ENCODE measurements around the gene CLK3.
"Not testable (repeated sequence)": the region's sequence is repeated elsewhere in the genome, so short reads cannot be mapped to it uniquely, and the experiment has no call there.

Gene CLK3

DNA sequence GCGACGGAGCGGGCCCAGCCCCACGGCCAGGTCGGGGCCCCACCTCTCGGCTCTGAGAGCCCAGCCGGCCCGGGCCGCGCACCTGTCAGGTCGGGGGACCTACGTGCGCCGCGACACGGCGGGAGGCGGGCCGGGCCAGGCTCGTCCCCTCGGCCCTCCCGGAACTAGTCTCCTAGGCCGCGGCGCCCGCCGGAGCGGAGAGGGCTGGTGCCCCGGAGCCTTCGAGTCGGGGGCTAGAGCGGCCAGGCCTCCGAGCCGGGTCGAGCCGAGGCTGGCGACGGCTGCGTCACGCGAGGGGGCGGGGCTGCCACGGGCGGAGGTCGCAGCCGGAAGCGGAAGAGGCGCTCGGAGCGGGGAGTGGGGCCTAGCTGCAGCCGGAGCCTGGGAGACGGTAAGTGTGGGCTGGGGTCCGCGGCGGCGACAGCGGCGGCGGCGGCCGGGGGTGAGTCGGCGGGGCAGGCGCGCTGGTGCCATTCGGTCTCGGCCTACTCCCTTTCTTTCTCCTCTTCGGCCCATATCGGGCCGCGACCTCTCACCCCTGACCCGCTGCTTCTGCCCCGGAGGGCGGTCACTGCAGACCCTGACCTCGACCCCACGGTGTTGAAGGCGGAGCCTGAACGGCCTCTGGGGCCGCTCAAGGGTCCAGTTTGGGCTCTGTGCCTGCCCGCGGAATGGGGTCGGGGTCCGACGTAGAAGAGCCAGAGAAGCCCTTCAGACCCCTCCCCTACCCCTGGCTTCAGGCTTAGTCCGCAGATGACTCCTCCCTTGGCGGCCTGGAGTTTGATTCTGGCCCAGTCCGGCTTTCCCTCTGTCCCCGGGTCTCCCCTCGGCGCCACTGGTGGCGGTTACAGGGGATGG is at the start of gene CLK3:
Gene CLK3, plus strand, starts transcription at position 329 of the 858 bp plus-strand sequence. CDS start 3,361 bp downstream, outside the sequence.
- DNase-seq: peak; percentile 46

DNA sequence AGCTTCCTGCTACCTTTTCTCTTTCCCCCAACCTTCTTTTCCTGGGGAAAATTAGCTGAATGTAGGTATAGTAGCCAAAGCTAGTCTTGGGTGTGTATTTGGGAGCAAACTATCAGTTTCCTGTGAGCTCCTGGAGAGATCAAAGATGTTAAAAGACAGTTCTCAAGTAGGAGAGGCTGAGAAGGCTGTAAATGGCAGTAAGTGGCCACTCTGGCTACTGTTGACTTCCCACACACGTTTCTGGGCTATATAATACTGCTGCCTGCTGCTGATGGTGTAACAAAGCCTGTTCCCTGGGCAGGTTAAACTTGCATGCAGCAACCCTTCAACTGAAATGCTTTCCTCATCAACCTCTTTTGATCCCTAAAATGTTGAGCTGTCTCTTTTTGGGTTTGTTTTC is 47.0 kb upstream of the CLK3 start:
- DNase-seq: no peak

DNA sequence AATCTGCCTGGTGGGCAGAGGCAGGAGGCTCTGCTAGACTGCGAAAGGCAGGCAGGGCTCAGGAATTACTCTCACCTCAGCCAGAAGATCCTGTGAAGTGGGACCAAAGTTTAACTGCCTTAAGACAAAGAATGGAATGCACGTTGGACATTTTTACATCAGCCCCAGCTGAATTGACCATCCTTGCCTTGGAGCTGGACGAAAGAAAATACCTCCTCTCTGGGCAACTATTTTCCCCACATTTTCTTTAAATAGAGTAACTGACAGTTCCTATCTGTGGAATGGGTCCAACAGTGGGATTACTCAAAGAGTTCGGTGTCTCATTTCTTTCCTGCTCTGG is 45.9 kb upstream of the CLK3 start:
- no peak for DNase-seq

DNA sequence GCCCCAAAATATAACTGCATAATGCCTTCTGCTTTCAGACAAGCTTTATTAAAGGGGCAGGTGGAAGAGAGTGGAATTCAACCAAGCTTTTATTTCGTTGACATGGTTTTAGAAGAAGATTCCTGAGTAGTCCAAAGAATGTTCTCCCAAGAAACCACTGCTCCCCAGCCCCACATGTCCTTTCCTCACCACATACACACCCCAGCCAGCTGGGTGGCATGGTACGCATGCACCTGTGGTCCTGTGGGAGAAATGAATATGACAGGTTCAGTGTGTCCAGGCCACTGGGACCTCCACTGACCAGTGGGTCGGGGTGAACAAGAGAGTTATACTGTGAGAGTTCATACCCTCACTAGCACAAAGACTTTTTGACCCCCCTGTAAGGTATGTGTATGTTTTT is 44.4 kb upstream of the CLK3 start:
- no peak for DNase-seq

DNA sequence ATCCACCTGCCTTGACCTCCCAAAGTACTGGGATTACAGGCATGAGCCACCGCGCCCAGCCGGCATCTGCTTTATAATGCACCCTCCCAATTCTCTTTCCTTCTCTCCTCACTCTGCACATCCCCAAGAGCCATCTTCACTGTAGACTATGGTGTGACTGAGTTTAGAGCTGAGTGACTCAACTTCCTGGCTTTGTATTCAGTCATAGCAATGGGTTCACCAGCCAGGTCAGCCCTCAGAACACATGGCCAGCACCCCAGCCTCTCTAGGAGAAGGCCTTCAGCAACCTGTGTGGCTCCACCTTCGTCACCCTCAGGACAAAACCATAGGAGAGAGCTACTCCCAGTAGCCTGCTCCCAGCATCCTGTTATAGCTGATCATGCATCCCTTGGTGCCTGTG is 41.6 kb upstream of the CLK3 start:
- DNase-seq: no peak

DNA sequence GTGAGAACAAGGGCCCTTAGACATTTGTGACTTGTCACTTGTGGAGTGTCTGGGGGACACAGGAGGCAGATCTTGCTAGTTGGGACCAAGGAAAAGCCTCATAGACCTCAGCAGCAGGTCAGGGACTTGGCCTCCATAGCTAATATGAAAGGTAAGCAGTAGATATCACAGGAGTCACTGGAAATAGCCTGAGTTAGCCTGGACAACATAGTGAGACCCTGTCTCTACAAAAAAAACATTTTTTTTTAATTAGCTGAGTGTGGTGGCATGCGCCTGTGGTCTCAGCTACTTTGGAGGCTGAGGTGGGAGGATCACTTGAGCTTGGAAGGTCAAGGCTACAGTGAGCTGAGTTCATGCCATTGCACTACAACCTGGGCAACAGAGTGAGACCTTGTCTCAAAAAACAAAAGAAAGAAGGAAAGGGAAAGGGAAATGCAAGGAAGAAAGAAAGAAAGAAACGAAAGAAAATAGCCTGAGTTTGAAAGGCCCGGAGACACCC is 37.1 kb upstream of the CLK3 start:
- DNase-seq: no peak

DNA sequence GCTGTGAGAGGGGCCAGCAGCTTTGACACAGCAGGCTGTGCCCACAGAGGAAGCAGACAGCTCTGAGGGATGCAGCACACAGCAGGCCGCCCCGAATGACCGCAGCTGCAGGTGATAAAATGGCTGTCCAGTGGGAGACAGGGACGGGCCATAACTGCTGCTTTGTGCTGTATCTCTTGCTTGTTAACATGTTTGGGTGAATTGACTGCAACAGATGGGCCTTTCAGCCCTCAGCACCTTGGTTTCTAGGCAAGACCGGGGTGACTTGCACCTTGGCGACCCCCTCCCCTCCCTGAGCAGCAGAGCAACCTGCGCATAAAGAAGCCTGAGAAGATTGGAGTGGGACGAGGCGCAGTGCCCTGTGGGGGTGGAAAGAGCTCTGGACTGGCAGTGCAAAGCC is 36.6 kb upstream of the CLK3 start:
- no peak for DNase-seq

DNA sequence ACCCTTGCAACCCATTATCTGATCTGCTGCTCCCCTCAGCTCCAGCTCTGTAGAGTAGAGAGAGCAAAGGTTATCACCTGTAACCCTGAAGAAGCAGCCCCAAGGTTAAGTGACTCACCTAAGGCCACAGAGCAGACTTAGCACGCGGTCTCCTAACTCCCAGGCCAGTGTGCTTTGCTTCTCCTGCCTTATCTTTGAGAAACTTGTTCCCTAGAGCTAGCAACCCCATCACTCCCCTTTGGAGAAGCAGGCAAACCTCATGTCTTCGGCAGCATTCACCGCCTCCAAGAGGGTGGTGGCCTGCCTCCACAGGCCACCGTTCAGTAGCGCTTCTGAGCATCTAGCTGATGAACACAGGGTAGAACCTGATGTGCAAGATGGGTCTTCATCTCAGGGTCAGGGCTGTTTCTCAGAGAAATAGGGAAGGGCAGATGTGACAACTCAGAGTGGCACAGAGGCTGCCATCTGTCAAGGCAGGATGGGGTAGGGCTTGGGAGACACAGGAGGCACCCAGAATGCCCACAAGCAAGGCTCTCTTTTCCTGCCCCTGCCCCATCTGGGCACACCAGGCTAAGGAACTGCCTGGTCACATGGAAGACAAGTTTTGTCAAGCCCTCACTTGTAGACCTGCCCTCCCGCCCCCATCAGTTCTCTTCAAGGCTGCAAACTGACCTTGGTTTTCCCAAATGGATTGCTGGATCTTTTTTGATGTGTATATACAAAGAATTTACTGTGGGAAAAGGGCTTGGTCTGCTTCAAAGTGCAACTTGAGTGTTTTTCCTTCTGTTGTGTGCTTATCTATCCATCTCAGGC is 34.9 kb upstream of the CLK3 start:
- no peak for DNase-seq

DNA sequence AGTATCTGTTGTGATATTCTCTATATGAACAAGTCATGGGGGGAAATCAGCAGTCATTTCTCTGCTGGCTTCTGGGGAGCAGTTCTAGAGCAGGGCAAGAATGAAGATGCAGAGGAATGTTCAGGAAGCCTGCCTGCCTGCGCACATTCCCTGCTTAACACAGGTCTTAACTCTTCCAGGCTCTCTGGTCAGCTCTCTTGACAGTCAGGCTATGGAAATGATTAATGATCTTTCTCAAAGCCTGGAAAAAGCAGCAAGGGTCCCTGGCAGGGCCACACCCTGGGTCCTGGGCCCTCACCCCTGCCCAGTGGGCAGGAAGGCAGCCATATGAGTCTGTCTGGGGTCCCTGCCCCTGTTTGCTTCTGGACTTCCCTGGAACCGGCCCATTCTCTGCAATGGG is 31.4 kb upstream of the CLK3 start:
- no peak for DNase-seq

DNA sequence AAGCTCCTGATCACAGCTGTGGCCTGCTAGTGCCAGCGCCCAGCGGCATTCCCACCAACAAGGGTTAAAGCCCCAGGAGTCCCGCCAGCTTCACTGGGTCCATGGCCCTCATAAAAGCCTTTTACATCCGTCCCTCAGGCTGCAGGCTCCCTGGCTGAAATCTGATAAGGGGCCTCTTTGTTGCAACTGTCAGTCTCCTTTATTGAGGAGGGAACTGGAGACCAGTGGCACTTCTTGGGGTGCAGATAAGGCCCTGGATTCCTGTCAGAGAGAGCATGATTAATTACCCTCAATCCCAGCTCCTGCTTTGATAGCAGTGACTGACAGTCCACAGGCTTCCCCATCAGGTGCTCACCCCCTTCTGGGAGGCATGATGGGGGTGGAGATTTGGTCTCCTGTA is 30.9 kb upstream of the CLK3 start:
- DNase-seq: no peak

DNA sequence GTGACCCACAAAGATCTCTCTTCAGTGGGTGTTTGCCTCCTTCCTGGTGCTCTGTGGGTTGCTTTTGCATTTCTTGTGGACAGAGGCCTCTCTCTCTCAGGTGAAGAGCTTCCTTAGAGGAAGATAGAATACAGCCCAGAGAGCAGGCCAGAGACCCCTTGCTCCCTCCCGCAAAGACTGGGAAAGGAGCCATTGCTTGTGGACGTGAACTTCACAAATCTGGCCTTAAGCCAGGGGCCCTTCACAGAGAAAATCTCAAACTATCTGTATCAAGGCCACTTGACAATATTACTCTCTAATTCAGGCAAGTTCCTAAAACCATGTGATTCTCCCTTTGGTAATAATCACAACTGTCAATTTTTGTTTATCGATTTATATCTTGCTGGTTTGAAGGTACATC is 30.4 kb upstream of the CLK3 start:
- DNase-seq: no peak

DNA sequence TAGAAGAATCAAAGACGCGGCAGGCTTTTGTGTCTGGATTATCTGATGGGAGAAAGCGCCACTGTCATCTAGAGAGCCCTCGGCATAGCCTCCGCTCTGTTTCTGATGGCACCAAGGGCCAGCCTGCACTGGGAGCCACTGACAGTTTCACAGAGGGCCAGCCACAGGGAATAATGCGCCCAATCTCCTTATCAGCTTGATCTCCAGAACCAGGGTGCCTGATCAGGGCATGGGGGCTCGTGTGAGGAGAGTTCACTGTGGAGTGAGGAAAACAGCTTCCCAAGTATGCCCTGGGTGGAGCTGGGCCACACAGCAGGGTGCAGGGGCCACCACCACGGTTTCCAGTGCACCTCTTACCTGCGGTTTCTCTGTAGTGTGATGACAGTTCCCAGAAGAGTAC is 29.8 kb upstream of the CLK3 start:
- no peak for DNase-seq

DNA sequence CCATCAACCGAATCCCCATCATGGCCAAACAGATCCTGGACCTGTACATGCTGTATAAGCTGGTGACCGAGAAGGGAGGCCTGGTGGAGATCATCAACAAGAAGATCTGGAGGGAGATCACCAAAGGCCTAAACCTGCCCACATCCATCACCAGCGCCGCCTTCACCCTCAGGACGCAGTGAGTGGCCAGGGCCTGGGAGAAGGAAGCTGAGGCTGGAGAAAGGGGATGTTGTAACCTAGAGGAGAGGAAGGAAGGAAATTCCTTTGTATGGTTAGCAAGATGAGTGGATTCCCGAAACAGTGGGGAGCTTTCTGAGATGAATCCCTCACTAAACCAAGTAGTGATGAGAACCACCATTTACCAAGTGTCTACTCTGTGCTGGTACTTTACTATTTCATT is 25.8 kb upstream of the CLK3 start:
- no peak for DNase-seq

DNA sequence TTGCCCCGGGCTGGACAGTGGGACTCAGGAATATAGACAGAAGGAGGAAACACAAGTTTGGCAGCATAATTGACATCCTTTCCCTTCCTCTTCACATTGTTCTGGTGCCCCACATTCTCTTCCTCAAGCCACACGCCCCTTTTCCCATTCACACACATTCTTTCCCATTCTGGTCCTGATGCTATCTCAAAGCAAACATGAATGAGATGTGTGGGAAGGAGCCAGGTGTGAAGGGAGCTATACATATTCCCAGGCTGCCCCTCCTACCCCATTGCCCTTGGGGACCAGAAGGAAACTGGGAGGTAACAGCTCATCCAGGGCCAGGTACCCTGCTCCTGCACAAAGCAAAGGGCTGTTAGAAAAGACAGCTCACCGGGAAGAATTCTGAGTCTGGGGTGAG is 23.4 kb upstream of the CLK3 start:
- DNase-seq: no peak

DNA sequence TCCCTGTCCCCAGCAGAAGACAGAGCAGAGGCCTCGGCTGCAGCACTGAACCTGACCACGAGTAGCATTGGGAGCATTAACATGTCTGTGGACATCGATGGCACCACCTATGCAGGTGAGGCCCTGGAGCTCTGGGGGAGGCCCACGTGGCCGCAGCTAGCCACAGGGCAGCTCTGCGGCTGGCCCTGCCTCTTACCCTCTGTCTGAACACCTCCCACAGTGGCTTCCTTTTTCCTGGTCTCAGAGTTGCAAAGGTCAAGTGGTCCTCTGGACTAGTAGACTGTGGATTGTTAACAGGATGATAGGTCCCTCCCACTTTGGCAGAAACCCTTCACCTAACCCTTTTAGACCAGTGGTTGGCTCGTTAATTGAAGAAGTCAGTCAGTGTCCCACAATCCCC is 22.5 kb upstream of the CLK3 start:
- DNase-seq: no peak

DNA sequence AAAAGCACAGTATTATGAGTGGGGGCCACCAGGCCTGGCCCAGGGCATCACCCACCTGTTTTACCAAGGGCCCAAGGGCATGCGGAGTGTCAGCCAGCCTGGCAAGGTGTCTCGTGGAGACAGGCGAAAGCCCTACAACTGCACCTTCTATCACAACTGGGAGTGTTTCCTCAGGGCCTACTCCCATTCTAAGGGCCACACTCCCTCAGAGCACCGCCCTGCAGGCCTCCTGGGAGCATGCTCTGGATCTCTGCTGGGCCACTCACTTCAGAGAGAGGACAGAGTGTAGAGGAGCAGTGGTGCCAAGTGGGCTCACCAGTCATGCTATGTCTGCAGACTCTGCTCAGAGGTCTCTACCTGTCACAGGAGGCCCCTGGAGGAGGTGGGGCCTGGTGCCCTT is 21.2 kb upstream of the CLK3 start:
- DNase-seq: no peak

DNA sequence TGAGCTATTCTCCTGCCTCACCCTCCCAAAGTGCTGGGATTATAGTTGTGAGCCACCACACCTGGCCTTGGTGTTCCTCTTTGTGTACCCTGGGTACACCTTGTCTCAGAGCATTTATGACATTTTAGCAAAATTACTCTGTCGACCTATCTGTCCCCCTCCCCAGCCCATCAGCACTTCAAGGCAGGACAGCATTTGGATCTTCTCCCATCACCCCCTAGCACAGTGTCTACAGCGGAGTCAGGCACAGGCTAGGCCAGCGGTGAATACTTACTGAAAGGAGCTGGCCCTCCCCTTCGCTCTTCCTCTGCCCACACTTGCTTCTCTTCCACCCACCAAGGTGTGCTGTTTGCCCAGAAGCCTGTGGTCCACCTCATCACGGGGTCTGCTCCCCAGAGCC is 20.4 kb upstream of the CLK3 start:
- no peak for DNase-seq

DNA sequence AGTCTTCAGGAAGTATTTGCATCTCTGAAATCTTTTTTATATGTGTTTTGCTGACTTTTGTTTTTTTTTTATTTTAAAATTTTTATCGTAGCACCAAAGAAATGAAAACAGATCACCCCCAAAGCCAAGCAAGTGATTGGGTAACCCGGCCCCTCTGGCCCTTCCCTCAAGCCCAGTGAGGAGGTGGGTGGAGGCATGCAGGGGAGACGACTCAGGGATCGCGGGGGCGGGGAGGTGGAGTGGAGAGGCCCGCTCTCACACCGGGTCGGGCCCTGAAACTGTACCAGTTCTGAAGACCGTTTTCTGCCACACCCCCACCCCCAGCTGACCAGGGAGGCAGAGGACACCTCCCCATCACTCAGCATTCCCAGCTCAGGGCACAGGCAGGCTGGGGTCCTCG is 18.9 kb upstream of the CLK3 start:
- not testable (repeated sequence) for DNase-seq

DNA sequence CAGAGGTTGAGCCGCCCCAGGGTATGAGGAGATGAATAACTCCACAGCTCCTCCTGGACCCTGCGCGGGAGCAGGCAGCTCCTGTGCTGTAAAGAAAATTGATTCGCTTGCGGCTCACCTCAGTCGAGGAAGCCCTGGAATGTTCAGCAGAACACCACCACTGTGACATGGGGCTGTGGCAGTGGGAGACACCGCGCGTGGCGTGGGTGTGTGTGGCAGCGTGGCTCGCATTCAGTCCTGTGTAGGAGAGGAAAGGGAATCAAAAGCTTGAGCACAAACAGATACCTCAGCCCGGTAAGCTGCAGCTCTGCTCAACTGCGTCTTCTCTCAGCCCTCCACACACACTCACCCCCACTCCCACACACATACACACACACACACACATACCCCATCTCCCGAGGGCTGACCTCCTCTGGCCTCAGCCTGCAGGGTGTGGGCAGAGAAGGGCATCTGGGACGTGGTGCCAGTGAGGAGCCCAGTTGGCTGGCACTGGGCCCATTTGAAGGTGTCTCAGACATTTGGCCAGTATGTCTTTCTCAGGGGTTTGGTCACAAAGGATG is 18.4 kb upstream of the CLK3 start:
- not testable (repeated sequence) for DNase-seq

DNA sequence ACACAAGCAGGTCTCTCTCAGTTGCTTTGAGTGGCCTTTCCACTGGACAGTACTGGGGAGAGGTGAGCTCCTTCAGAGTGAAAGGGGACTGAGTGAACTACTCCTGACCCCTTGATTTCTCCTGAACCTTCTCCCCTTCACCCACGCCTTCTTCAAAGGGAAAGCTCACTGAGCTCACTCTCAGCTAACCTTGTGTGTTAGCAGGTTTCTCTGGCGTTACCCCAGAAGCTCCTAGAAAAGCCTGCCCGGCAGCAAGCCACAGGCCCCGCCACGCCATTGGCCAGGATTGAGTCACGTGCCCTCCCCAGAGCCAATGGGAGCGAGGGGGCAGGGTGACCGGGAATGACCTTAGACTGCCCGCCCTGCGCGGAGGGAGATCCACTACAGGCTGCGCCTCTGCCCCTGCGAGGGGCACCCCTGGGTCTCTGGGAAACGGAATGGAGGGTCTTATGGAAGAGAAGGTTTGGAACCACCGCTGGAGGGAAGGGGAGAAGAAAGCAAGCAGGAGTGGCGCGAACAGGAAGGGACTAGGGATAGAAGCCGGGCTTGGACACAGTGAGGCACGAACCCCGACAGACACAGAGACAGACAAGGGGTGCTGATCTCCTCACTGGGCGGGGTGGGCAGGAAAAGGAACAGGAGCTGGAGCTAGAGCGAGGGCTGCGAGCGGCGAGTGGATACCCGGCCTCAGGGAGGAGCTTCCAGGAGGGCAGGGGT is 17.4 kb upstream of the CLK3 start:
- peak; percentile 68 for DNase-seq

DNA sequence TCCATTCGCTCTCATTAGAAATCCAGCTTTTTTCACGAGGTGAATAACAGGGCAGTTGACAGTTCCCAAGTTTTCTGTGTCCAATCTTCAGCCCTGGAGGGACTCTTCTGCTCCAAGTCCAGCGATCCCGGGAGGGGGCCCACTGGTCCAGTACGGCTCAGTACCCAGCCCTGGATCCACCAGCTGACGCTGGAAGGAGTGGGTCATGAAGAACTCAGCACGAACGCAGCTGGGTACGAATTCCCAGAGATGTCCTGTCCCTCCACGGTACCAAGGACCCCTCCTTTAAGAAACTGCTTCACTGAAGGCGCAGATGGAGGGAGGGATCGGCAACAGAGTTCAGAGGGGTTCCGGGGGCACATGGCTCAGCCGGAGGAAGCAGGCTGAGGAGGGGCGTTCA is 16.5 kb upstream of the CLK3 start:
- no peak for DNase-seq

DNA sequence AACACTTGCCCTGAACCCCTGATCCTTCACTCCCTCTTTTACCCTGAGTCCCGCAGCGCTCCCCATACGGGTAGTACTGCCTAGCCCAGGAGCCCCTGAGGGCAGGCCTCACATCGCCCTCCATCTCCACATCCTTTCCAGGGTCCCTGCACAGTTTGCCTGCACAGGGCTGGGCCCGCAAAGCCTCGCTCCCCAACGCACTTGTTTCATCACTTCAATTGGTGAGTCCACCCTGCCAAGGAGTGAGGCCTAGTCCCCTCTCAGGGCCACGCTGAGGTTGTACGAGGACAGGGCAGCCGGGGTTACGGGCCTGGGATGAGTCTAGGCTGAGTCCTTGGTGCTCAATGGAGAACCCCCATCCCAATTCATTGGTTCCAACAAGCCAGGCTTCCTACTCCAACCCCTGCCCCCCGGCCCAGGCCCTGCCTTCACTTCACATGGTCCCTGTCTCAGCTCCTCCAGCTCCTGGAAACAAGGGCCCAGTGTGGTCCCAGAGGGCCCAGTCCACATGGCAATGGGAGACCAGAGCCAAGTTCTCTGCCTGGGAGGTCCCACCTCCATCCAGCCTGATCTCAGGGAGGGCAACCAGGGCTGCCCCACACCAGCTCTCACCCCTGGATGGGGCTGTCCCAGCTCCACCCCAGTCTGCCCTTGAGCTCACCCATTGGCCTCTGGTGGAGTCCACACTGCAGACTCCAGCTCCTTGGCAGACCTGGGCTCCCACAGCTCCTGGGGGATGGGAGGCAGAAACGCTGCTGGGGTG is 12.4 kb upstream of the CLK3 start:
- no peak for DNase-seq
